ENCODE data around the gene AMDHD2. TPM values are rescaled to one million over a fixed set of nuclear protein-coding genes. Genes with fewer than 3 reads are reported as not detected.

Gene AMDHD2
- total and polyA plus RNA-seq, 2 of the 13 experiments (the other 11 are each of a cell fraction or from before 2014, with no cell fraction given): 33.5 to 39.1 TPM

GRCh38 chr16:2537451-2538379, 17.5 kb downstream of the AMDHD2 start, which contains the start of gene PDPK1 (continued):
- TF ChIP-seq ZNF646 (CRISPR knock-in tag; IDR thresholded peaks at IDR 0.05) (0 out of 2 replicates have a peak, but pooled peaks have one; percentile 35), POGK (CRISPR knock-in tag; conservative IDR thresholded peaks at IDR 0.05) (0 out of 2 replicates have a peak, but pooled peaks have one; percentile 27), REST (IDR thresholded peaks at IDR 0.05; ENCODE audit: borderline replicate concordance in 1 of 2, low read depth in 1 of 2, low read length in 2 of 2) (no peak), SAP130 (CRISPR knock-in tag; IDR thresholded peaks at IDR 0.05; ENCODE audit: low read depth) (peak; percentile 66), CC2D1A (CRISPR knock-in tag; IDR thresholded peaks at IDR 0.05) (no peak), GPN1 (CRISPR knock-in tag; IDR thresholded peaks at IDR 0.05; ENCODE audit: borderline replicate concordance) (no peak), NR3C1 (CRISPR knock-in tag; IDR thresholded peaks at IDR 0.05) (no peak), NPAS2 (CRISPR knock-in tag; IDR thresholded peaks at IDR 0.05; ENCODE audit: borderline replicate concordance) (no peak), PBX2 (CRISPR knock-in tag; IDR thresholded peaks at IDR 0.05) (peak; percentile 78), ZNF331 (CRISPR knock-in tag; IDR thresholded peaks at IDR 0.05) (no peak; the same call in 1 of the 2 replicates), CHD2 (IDR thresholded peaks at IDR 0.05; ENCODE audit: low read depth, low read length) (0 out of 2 replicates have a peak, but pooled peaks have one; percentile 10), RFX5 (IDR thresholded peaks at IDR 0.05; ENCODE audit: low read depth, low read length) (no peak), KDM4B (CRISPR knock-in tag; IDR thresholded peaks at IDR 0.05) (no peak), NAIF1 (CRISPR knock-in tag; IDR thresholded peaks at IDR 0.05; ENCODE audit: borderline replicate concordance) (no peak), ZNF263 (CRISPR knock-in tag; IDR thresholded peaks at IDR 0.05) (no peak)
